Endometrial microvascular endothelial cells (primary cell): ENCODE data around the gene HLA-A. TPM values are rescaled to one million over a fixed set of nuclear protein-coding genes. Genes with fewer than 3 reads are reported as not detected.
"Not testable (repeated sequence)": the region's sequence is repeated elsewhere in the genome, so short reads cannot be mapped to it uniquely, and the experiment has no call there.

Experiments
- in situ Hi-C: cut with HindIII; loops from 2 replicates; pipeline ENCODE4 v1.10.0; 2017; ENCODE audit warnings: low sequenced_read_pairs, low pct_unique_long_range_greater_than_20kb; ENCODE audit errors: inconsistent ontology term
- total RNA-seq: library from RNA; depleted of rRNA; stranded (reverse); fragments of >200 nt; gene quantifications from one replicate; pipeline ENCODE4 v1.2.3, GENCODE V29; 2015; ENCODE audit errors: inconsistent ontology term

The HLA-A gene
- total RNA-seq, 1 donor from 2014 or later, result 723 TPM

DNA sequence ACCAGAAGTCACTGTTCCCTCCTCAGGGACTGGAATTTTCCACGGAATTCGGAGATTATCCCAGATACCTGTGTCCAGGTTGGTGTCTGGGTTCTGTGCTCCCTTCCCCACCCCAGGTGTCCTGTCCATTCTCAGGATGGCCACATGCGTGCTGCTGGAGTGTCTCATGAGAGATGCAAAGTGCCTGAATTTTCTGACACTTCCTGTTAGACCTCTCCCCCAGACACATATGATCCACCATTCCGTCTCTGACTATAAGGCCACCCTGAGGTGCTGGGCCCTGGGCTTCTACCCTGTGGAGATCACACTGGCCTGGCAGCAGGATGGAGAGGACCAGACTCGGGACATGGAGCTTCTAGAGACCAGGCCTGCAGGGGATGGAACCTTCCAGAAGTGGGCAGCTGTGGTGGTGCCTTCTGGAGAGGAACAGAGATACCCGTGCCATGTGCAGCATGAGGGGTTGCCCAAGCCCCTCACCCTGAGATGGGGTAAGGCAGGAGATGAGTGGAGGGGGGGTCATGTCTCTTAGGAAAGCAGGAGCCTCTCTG, 14.4 kb upstream of the HLA-A start:
- in situ Hi-C loops, result no loop called here

DNA sequence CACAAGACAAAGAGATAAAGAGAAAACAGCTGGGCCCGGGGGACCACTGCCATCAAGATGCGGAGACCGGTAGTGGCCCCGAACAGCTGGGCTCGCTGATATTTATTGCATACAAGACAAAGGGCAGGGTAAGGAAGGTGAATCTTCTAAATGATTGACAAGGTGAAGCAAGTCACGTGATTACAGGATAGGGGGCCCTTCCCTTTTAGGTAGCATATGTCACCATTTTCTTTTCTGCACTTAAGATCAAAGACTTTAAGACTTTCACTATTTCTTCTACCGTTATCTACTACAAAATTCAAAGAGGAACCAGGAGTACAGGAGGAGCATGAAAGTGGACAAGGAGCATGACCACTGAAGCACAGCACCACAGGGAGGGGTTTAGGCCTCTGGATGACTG, 12.3 kb upstream of the HLA-A start:
- in situ Hi-C loops, result not testable (repeated sequence)

DNA sequence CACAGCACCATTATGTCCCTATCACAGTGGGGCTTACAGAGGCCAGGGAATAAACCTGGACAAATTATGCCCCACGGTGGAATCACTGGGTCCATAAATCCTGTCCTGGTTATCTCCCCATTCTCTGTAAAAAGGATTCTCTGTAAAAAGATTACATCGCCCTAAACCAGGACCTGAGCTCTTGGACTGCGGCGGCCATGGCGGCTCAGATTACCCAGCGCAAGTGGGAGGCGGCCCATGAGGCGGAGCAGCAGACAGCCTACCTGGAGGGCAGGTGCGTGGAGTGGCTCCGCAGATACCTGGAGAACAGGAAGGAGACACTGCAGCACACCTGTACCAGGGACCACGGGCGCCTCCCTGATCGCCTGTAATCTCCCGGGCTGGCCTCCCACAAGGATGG, 8.4 kb upstream of the HLA-A start:
- in situ Hi-C loops, result no loop called here

DNA sequence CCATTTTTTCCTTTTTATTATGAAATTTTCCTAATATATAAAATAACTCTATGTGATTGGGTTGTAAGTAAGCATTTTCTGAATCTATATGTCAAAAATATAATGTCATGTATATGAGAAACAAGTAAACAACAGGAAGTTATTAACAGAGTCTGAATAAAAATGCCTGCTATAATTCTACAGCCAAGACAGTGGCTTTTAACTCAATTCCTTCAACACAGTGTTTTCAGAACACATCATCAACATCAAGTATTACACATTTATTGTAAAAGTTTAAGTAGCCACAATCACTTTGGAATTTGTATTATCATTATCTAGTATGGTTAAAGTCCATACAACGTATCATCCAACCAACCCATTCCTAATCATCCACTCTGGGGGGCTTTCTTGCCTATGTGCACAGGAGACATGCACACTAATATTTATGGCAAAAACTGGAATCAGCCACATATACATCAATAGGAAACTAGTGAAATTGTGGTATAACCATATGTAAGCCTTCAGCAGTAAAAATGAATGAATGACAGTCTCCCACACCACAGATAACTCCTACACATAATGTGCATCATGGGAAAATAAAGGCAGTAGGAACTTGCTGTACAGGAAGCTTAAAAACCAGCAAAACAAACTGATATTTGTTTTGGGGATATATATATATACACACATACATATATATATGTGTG, 6.9 kb upstream of the HLA-A start:
- in situ Hi-C loops, result no loop called here

DNA sequence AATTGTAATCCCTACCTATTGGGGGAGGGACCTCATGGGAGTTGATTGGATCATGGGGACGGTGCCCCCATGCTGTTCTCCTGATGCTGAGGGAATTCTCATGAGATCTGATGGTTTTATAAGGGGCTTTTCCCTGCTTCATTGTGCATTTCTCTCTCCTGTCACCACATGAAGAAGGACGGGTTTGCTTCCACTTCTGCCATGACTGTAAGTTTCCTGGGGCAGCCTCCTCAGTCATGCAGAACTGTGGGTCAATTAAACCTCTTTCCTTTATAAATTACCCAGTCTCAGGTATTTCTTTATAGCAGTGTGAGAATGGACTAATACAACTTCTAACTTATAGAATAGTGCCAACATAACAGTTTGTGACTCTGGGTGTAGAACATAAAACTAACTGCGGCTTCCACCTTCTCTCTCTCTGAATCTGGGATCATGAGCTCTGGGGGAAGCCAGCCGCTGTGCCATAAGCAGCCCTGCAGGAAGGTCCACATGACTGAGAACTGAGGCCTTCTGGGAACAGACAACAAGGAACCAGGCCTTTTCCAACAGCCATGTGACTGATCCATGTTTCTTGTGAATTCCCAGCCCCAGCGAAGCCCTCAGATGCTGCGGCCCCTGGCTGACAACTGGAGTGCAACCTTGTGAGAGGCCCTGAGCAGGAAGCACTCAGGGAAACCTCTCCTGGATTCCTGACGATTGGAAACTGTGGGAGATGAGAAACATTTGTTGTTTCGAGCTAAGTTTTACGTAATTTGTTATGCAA, 3.4 kb upstream of the HLA-A start:
- in situ Hi-C loops, result no loop called here

DNA sequence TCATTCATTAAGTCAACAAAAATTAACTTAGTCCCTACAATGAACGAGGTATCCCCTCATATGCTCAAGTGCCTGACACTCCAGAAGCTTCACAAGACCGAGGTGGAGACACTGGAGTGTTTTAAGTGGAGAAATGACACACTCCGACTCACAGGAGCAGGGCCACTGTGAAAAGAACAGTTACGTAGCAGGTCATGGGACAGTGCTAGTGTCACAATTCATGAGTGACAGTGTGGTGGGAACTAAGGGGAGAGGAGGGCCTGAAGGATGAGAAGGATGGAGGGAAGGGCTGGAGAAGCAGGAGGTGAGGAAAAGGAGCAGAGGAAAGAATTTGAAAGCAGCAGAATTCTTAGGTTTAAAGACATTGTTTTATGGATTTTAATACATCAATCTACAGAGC, 1.3 kb upstream of the HLA-A start:
- in situ Hi-C loops, result no loop called here

DNA sequence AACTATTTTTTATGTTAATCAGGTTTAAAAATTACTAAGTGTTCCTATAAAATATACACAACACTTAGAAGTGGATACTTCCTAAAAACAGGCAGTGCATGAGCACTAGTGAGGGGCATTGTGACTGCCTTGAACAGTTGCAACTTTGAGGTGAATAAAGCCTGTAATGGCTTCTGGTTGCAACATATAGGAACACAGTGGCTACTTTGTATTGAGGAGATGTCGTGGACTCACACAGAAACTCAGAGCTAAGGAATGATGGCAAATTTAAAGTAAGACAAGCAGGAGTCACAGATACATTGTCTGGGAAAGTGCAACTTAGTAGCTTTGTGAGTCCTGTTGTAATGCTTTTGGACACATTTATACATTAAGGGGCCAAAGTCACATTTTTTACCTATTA, 861 bp upstream of the HLA-A start:
- in situ Hi-C loops, result no loop called here

DNA sequence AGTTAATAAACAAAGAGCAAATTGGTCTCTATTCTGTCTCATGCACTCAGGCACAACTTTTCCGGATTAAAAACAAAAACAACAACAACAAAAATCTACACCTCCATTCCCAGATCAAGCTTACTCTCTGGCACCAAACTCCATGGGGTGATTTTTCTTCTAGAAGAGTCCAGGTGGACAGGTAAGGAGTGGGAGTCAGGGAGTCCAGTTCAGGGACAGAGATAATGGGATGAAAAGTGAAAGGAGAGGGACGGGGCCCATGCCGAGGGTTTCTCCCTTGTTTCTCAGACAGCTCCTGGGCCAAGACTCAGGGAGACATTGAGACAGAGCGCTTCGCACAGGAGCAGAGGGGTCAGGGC, 437 bp upstream of the HLA-A start:
- in situ Hi-C loops, result no loop called here

DNA sequence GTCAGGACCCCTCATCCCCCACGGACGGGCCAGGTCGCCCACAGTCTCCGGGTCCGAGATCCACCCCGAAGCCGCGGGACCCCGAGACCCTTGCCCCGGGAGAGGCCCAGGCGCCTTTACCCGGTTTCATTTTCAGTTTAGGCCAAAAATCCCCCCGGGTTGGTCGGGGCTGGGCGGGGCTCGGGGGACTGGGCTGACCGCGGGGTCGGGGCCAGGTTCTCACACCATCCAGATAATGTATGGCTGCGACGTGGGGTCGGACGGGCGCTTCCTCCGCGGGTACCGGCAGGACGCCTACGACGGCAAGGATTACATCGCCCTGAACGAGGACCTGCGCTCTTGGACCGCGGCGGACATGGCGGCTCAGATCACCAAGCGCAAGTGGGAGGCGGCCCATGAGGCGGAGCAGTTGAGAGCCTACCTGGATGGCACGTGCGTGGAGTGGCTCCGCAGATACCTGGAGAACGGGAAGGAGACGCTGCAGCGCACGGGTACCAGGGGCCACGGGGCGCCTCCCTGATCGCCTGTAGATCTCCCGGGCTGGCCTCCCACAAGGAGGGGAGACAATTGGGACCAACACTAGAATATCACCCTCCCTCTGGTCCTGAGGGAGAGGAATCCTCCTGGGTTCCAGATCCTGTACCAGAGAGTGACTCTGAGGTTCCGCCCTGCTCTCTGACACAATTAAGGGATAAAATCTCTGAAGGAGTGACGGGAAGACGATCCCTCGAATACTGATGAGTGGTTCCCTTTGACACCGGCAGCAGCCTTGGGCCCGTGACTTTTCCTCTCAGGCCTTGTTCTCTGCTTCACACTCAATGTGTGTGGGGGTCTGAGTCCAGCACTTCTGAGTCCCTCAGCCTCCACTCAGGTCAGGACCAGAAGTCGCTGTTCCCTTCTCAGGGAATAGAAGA, 978 bp downstream of the HLA-A start:
- in situ Hi-C loops, result no loop called here

DNA sequence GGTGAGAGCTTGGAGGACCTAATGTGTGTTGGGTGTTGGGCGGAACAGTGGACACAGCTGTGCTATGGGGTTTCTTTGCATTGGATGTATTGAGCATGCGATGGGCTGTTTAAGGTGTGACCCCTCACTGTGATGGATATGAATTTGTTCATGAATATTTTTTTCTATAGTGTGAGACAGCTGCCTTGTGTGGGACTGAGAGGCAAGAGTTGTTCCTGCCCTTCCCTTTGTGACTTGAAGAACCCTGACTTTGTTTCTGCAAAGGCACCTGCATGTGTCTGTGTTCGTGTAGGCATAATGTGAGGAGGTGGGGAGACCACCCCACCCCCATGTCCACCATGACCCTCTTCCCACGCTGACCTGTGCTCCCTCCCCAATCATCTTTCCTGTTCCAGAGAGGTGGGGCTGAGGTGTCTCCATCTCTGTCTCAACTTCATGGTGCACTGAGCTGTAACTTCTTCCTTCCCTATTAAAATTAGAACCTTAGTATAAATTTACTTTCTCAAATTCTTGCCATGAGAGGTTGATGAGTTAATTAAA, 3.0 kb downstream of the HLA-A start:
- in situ Hi-C loops, result no loop called here

DNA sequence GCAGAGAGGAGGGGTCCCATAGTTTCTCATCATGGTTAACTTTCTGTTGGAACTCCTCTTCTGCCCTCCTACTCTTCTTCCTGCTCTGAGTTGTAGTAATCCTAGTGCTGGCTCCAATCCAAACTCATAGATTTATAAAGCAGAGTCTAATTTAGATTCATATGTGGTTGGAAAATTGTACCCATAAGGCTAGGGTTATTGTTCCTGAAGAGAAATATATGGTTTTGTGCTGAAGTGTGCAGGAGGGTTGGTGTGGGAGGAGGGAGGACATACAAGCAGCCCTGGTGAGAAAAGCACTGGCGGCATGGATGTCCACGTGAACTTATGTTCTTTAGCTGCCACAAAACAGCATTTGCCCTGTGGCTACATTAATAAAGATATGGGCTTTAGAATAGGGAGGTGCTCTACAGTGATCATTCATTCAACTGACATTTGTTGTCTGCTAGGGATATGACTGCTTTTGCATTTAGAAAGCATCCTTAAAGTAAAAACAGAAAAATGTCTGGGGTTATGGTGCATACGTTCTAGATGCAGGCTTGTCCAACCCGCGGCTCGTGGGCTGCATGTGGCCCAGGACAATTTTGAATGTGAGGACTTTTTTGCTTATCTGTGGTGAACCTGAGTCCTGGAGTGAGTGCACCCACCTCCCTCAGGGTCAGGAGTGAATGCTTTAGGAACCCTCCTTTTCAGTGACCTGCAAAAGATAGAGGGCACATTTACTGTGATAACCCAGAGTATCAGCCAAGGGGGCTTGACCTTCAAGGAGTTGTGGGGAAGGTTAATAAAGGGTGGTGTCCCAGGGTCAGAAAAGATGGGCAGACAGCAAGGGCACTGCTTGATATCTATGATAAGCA, 4.1 kb downstream of the HLA-A start:
- in situ Hi-C loops, result no loop called here

DNA sequence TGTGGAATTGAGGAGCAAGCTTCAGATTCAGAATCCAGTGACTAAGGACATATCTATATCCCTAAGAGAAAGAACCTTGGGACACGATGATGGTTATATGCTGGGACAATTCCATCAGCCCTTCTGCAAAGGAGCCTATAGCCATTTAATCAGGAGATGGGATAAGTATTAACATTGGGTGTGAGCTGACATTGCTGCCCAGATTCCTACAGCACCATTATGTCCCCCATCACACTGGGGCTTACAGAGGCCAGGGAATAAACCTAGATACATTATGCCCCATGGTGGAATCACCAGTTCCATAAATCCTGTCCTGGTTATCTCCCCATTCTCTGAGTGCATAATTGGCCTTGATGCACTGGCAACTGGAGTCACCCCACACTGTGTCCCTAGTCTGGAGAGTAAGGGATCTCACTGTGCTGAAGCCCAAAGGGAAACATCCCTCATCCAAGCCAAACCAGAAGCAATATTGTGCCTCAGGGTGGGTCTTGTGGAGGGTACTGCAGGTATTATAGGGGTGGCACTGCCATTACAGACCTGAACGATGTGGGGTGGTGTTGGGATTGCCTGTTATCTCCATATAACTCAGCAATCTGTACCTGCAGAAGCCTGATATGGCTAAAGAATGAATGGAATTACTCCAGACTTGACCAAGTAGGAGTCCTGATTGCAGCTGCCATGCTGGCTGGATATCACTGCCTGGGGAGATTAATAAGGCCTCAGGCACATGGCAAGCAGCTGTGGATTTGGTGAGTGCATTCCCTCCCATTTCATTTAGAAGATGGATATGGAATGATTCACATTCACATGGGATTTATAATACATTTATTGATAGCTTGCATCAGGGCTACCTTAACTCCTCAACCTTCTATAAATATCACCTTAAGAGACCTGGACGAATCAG, 5.0 kb downstream of the HLA-A start:
- in situ Hi-C loops, result no loop called here

DNA sequence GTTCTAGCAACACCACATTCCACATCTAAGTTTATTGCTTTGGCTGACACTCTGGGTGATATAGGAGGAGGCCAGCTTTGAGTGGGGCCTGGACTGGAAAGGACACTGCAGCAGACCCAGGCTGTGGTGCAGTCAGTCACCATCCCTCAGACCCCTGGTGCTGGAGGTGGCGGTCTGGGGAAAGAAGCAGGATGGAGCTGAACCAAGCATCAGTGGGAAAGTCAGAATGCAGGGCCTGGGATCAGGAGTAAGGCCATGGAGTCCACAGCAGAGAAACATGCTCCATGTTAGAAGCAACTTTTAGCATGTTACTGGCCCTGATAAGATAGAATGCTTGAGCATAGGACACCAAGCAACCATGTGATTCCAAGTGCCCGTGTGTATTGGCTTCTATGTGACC, 5.9 kb downstream of the HLA-A start:
- in situ Hi-C loops, result no loop called here

DNA sequence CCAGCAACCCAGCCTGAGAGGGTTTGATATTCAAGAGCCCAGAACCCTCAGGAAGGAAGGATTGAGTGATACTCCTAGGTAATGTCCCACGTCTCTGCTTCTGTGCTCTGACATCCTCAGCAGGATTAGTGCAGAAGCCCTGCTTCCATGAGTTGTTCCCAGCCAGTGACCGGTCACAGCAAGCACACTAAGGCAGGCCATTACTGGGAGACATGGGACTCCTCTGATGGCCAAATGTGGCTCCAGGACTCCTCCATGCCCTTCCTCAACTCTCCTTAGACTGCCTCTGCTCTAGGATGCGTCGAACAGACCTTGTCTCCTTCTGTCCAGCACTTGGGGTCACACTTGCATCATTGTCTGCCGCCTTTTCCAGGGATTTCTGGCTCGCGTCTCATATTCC, 7.6 kb downstream of the HLA-A start:
- in situ Hi-C loops, result no loop called here

DNA sequence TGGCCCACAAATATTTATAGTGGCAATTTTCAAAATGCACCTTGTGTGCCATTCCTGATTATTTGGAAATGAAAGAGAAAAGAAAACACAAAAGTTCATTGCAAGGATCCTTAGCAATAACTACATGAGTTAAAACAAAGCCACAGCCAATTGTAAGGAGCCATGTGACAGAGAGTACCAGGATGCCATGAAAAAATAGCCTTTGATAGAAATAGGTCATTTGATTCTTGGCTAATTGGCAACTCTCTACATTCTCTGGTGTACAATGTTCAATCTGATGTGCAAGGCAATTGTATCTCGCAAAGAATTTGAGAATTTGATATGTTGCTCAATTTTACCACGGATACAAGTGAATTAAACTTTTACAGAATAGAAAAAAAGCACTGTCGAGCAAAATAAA, 9.6 kb downstream of the HLA-A start:
- in situ Hi-C loops, result no loop called here

DNA sequence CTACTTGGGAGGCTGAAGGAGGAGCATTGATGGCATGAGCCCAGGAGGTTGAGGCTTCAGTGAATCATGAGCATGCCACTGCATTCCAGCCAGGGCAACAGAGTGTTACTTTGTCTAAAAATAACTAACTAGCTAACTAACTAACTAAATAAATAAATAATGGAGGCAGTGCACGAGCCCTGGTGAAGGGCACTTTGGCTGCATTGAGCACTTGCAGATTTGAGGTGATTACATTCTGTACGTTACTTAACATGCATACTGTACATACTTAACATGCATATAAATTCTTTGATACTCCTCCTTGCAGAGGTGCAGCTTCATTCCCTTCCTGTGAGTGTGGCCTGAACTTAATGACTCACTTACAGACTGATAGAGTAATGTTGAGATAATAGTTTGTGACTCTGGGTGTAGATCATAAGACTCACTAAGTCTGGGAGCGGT, 10.7 kb downstream of the HLA-A start:
- in situ Hi-C loops, result no loop called here

DNA sequence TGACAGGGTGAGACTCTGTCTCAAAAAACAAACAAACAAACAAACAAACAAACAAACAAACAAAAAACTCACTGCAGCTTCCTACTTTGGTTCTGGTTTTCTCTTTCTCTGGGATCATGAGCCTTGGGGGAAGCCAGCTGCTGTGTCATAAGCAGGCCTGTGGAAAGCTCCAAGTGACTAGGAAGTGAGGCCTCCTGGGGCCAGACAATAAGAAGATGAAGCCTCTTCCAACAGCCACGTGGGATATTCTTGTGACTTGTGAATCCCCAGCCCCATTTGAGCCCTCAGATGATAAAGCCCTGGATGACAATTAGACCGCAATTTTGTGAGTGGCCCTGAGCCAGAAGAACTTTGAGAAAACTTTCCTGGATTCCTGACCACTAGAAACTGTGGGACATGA, 11.4 kb downstream of the HLA-A start:
- in situ Hi-C loops, result no loop called here
